HG02970 (cell line): ENCODE data around the gene KRT83.
"Not testable (repeated sequence)": the region's sequence is repeated elsewhere in the genome, so short reads cannot be mapped to it uniquely, and the experiment has no call there.

Experiments used
- ATAC-seq: cut with Tn5 transposase; IDR thresholded peaks from one replicate; pipeline ENCODE4 v1.9.1; 2021; ENCODE audit warnings: mild to moderate bottlenecking, moderate library complexity, moderate number of reproducible peaks; ENCODE audit not compliant: unreplicated experiment, low FRiP score

KRT83 gene

GRCh38 chr12:52354200-52354599 is 33.0 kb upstream of the KRT83 start:
- ATAC-seq, result no peak

- ATAC-seq, result no peak
Measured at GRCh38 chr12:52353766-52354165, 32.6 kb upstream of the KRT83 start.

- no peak for ATAC-seq
Measured at GRCh38 chr12:52352951-52353350, 31.8 kb upstream of the KRT83 start.

GRCh38 chr12:52351196-52352059 is 30.2 kb upstream of the KRT83 start:
- ATAC-seq, result no peak

GRCh38 chr12:52350786-52351185 is 29.6 kb upstream of the KRT83 start:
- no peak for ATAC-seq

- no peak for ATAC-seq
Measured at GRCh38 chr12:52350021-52350620, 28.9 kb upstream of the KRT83 start.

GRCh38 chr12:52349196-52349595 is 28.0 kb upstream of the KRT83 start:
- no peak for ATAC-seq

GRCh38 chr12:52347551-52348510 is 26.6 kb upstream of the KRT83 start:
- no peak for ATAC-seq

- no peak for ATAC-seq
Measured at GRCh38 chr12:52347016-52347415, 25.8 kb upstream of the KRT83 start.

GRCh38 chr12:52346593-52346992 is 25.4 kb upstream of the KRT83 start:
- ATAC-seq, result no peak

- ATAC-seq, result not testable (repeated sequence)
Measured at GRCh38 chr12:52345041-52345440, 23.8 kb upstream of the KRT83 start.

GRCh38 chr12:52344111-52344510 is 22.9 kb upstream of the KRT83 start:
- no peak for ATAC-seq

GRCh38 chr12:52343550-52343949 is 22.4 kb upstream of the KRT83 start:
- ATAC-seq, result no peak

GRCh38 chr12:52342781-52343490 is 21.7 kb upstream of the KRT83 start:
- no peak for ATAC-seq

- ATAC-seq, result no peak
Measured at GRCh38 chr12:52341066-52341580, 19.9 kb upstream of the KRT83 start.

- ATAC-seq, result no peak
Measured at GRCh38 chr12:52338241-52338960, 17.2 kb upstream of the KRT83 start.

GRCh38 chr12:52337054-52337453 is 15.9 kb upstream of the KRT83 start:
- ATAC-seq, result no peak

- ATAC-seq, result no peak
Measured at GRCh38 chr12:52336641-52337040, 15.4 kb upstream of the KRT83 start.

GRCh38 chr12:52335598-52336262 is 14.5 kb upstream of the KRT83 start:
- no peak for ATAC-seq
